NCI-H345 treated with DMSO at 0.1 percent for 48 hours (cell line): ENCODE measurements around the gene LAMA5.

Experiments
- DNase-seq: peaks from one replicate; lab custom pipeline; 2025; ENCODE audit not compliant: unreplicated experiment; lab: John Stamatoyannopoulos, UW

The LAMA5 gene

GRCh38 chr20:62293111-62293784, 73.9 kb downstream of the LAMA5 start:
- no peak for DNase-seq

GRCh38 chr20:62292108-62292507, 75.0 kb downstream of the LAMA5 start:
- DNase-seq: no peak

- DNase-seq: no peak
Measured at GRCh38 chr20:62291251-62292066, 75.7 kb downstream of the LAMA5 start.

GRCh38 chr20:62289898-62290297, 77.2 kb downstream of the LAMA5 start:
- DNase-seq: no peak

DNA sequence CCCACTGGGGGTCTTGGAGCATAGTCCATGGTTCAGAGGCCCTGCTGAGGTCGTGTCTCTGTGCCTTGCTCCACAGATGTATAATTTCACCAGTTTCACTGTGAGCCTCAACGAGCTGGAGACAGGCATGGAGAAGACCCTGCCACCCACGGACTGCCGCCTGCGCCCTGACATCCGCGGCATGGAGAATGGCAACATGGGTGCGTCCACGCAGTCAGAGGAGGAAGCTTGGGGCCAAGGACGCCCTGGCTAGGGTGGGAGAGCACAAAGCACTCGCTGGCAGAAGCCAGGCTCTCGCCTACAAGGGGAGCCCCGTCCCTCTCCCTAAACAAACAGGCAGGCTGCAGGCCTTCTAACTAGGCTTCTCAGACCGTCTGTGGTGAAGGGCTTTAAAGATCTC, 78.0 kb downstream of the LAMA5 start:
- DNase-seq: no peak

- DNase-seq: peak; percentile 49
Measured at GRCh38 chr20:62288535-62289105, 78.5 kb downstream of the LAMA5 start.

- no peak for DNase-seq
Measured at GRCh38 chr20:62287759-62288534, 79.2 kb downstream of the LAMA5 start.

DNA sequence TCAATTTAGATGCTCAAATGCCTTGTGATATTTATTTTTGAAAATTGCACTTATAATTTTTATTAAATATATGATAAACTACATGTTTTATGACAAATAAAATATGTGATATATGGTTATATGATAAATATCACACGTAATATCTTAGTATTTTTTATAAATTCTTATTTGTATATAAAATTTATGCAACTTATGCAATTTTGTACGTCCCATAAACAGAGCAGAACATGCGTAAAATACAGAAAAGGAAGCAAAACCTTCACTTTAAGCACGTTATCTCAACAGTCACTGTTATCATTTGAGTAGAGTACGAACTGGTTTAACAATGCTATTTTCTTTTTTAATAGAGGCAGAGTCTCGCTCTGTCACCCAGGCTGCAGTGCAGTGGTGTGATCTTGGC, 80.0 kb downstream of the LAMA5 start:
- no peak for DNase-seq

DNA sequence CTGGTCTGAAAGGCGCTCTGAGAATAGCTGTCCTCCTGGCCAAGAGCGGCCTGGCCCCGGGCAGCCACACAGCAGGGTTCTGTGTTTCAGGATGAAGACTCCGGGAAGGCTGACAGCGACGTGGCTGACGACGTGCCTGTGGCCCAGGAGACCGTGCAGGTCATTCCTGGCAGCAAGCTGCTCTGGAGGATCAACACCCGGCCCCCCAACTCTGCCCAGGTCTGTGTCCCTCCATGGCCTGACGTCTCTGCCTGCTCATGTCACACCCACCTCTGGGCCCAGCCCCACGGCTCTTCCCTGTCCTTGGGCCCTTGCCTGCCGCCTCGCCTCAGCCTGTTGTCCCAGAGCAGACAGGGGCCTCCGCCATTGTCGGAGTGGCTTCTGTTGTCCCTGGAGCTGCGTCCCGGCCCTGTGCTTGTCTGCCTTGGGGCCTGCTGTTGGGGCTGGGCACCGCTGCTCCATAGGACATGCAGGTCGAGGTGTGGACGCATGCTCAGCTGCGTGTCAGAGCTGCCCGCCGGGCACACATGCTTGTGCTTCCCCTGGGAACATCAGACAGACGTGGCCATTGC, 80.5 kb downstream of the LAMA5 start:
- no peak for DNase-seq

- no peak for DNase-seq
Measured at GRCh38 chr20:62285722-62286121, 81.4 kb downstream of the LAMA5 start.

- no peak for DNase-seq
Measured at GRCh38 chr20:62285151-62285550, 82.0 kb downstream of the LAMA5 start.

DNA sequence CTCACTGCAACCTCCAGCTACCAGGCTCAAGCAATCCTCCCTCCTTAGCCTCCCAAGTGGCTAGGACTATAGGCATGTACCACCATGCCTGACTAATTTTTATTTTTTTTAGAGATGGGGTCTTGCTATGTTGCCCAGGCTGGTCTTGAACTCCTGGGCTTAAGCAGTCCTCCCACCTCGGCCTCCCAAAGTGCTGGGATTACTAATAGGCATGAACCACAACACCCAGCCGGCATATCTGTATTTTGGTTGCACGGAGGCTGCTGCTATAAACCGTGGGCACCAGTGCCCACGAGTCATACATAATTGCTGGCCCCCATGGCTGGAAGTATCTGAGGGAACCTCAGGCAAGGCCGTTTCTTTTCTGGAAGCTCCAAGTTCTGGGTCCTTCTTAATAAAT, 82.7 kb downstream of the LAMA5 start:
- DNase-seq: no peak

- no peak for DNase-seq
Measured at GRCh38 chr20:62282877-62283503, 84.1 kb downstream of the LAMA5 start.

DNA sequence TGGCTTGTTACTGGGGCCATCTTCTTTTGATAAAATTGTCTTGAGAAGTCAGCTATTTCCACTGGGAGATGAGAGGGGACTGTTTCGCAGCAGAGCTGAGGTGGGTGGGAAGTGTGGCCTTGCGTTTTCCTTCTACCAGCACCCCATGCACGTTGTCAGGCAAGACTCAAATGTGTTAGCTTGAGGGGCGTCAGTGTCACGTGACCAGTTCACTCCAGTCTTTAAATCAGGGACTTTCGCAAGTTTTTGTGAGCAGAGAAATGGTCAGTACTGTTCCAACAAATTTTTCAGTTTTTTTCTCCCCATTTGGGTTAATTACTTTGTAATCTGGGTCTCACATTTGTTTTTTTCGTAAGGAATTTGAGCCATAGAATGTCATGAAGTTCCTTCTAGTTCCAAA, 85.0 kb downstream of the LAMA5 start:
- no peak for DNase-seq

- peak; percentile 98 for DNase-seq
Measured at GRCh38 chr20:62281161-62281933, 85.8 kb downstream of the LAMA5 start.

GRCh38 chr20:62280303-62280702, 86.8 kb downstream of the LAMA5 start:
- no peak for DNase-seq

- DNase-seq: no peak
Measured at GRCh38 chr20:62277253-62277652, 89.9 kb downstream of the LAMA5 start.

DNA sequence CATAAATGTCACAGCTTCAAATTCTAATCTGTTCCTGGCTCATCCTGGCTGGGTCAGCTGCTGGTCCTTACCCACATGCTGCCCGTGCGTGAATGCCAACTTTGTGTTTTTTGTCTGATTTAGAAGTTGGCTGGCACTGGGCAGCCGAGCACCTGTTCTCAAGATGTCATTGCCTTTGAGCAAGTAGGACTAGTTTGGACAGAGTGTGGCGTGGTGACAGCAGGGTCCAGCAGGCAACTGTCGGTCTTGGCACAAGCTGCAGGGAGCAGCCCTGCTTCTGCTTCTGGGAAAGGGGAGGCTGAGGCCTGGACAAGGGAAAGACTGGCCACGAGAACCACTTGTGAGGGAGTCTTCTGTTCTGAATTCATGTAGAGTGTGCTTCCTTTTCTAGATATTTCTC, 90.7 kb downstream of the LAMA5 start:
- no peak for DNase-seq

DNA sequence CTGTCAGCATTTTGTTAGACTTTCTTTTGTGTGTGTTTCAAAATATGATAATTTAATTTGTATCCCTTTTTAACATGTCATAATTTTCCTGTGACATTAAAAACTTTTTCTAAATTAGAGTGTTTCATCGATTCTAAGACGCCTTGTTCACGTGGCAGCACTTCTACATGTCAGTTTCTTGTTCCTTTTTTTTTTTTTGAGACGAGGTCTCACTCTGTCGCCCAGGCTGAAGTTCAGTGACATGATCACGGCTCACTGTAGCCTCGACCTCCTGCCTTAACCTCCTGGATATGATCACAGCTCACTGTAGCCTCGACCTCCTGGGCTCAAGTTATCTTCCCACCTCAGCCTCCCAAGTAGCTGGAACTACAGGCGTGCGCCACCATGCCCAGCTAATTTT, 91.9 kb downstream of the LAMA5 start:
- no peak for DNase-seq
